Activated CD4-positive, alpha-beta T cell treated with anti-CD3 and anti-CD28 coated beads for 4 hours (primary cell): ENCODE data around the gene MYO10.

ENCODE experiments used
- DNase-seq, 2 donors: peaks; one replicate each; pipeline ENCODE4 v3.0.0-alpha.2; 2020

MYO10 gene

GRCh38 chr5:16913187-16914107, 22.6 kb downstream of the MYO10 start:
- no peak for DNase-seq

- DNase-seq, result no peak
Observed at GRCh38 chr5:16912080-16912479, 24.0 kb downstream of the MYO10 start.

GRCh38 chr5:16909464-16909863, 26.6 kb downstream of the MYO10 start:
- no peak for DNase-seq

- no peak for DNase-seq
Observed at GRCh38 chr5:16907270-16907669, 28.8 kb downstream of the MYO10 start.

DNA sequence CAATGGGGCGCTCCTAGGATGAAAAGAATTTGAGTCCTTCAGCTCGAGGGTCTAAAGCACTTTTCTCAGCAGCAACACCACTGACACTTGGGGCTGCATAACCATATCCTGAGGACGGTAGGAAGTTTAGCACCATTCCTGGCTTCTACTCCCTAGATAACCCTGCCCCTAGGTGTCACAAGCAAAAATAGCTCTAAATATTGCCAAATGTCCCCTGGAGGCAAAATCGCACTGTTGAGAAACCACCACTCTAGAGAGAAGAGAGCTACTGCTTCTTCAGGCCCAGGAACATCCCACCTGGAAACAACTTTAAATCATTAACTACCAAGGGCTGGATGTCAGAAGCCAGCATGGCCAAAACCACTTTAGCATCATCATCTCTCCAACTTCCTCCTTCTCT, 29.8 kb downstream of the MYO10 start:
- DNase-seq, result no peak

GRCh38 chr5:16903480-16904300, 32.4 kb downstream of the MYO10 start:
- DNase-seq, result no peak

GRCh38 chr5:16902846-16903245, 33.2 kb downstream of the MYO10 start:
- DNase-seq, result no peak

DNA sequence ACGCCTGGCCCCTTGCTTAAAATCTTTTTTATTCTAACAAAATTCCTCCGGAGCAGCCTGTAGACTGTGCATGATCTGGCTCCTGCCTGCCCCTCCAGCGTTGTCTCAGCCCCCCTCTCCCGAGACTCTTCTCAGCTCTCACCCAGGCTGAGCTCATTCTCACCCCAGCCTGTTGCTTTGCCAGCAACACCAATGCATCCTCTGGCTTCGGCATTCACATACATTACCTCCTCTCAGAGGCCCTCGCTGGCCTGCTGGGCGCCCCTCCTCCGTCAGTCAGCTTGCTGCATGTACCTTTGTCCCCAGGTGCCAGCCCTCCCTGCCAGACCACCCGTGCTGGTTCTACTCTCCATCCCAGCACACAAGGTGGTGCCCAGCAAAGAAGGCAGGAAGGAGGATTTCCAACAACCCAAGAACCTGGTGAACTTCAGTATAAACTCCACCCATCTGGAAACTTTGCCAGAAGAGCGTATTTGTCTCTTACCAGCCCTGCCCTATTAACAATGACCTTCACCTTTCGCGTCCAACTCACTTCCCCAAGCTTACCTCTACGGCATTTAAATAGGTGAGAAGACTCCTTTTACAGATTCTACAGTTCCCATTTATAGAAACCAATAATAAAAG, 35.0 kb downstream of the MYO10 start:
- no peak for DNase-seq

- no peak for DNase-seq
Observed at GRCh38 chr5:16899171-16899570, 36.9 kb downstream of the MYO10 start.

- no peak for DNase-seq
Observed at GRCh38 chr5:16897800-16898199, 38.3 kb downstream of the MYO10 start.

- DNase-seq, result no peak
Observed at GRCh38 chr5:16897284-16897704, 38.8 kb downstream of the MYO10 start.

DNA sequence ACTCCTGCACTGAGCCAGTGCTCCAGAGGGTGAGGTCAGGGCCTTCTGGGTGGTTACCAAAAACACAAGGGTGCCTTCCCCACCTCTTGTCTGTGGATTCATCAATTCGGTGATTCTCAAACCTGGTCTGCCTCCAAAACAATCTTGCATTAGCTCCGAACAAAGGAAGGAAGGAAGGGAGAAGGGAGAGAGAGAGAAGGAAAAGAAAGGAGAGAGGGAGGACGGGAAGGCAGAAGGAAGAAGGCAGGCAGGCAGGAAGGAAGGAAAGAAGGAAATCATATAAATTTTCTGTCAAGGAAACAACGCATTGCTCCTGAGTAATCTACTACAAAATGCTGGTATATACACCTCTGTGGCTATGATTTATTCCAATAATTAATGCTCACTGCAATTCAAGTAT, 39.3 kb downstream of the MYO10 start:
- DNase-seq, result no peak

- no peak for DNase-seq
Observed at GRCh38 chr5:16894236-16895057, 41.6 kb downstream of the MYO10 start.

- DNase-seq, result no peak
Observed at GRCh38 chr5:16891033-16891432, 45.1 kb downstream of the MYO10 start.

DNA sequence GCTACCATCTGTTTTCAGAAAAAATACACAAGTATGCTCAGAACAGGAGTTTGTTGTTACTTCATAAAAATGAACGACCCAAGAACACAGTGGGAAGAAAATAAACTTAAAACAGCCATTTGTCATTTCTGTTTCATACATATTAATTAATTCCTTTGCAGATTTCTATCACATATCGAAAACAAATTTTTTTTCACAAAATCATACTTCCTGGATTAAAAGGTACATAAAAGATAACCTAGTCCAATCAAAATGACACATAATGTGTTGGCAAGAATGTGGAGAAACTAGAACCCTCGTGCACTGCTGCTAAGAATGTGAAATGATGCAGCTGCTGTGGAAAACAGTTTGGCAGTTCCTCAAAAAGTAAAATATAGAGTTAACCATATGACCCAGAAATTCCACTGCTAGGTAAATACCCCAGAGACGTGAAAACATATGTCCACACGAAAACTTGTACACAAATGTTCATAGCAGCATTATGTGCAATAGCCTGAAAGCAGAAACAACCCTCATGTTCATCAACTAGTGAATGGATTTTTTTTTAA, 46.0 kb downstream of the MYO10 start:
- DNase-seq, result no peak

- DNase-seq, result no peak
Observed at GRCh38 chr5:16889203-16889971, 46.7 kb downstream of the MYO10 start.

- no peak for DNase-seq
Observed at GRCh38 chr5:16888694-16889124, 47.4 kb downstream of the MYO10 start.

DNA sequence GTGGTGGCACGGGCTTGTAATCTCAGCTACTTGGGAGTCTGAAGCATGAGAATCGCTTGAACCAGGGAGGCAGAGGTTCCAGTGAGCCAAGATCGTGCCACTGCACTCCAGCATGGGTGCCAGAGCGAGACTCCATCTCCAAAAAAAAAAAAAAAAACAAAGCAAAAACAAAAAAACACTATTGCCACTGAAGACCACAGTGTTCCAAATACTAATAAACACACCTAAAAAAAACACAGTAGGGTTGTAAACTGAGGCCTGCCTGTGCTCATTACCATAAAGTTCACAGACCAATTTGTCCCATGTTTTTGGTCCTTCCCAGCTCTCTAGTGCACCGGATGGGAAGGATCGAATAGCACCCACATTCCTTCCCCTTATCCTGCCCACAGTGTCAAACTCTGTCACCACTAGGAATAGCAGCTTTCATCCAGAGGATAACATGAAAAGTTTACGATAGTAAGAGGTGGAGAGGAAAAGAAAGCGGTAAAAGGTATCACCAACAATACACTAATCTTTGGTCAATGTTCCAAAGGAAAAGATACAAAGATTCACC, 49.2 kb downstream of the MYO10 start:
- no peak for DNase-seq

- DNase-seq, result no peak
Observed at GRCh38 chr5:16886366-16886736, 49.7 kb downstream of the MYO10 start.

GRCh38 chr5:16885635-16886365, 50.3 kb downstream of the MYO10 start:
- no peak for DNase-seq
